Smooth muscle cell (in vitro differentiated cells): ENCODE results near the gene ZNF792. TPM values are rescaled to one million over a fixed set of nuclear protein-coding genes. Genes with fewer than 3 reads are reported as not detected.

Experiments
- DNase-seq: peaks from one replicate; lab custom pipeline; 2025; ENCODE audit not compliant: unreplicated experiment; lab: John Stamatoyannopoulos, UW
- H2AFZ ChIP-seq: fragments of 200-600 bp; sonication (generic); 2 replicates; pipeline ENCODE4 v1.6.0; 2016; ENCODE audit warnings: antibody characterized with exemption, low read depth, mild to moderate bottlenecking
- H3F3A ChIP-seq: fragments of 200-600 bp; sonication (generic); 2 replicates; pipeline ENCODE4 v1.6.0; 2017; ENCODE audit warnings: antibody characterized with exemption, low read depth
- H3K27ac ChIP-seq: fragments of 200-600 bp; sonication (generic); 2 replicates; pipeline ENCODE4 v1.5.1; 2016; ENCODE audit warnings: low read depth, mild to moderate bottlenecking
- H3K27me3 ChIP-seq: fragments of 200-600 bp; sonication (generic); 2 replicates; pipeline ENCODE4 v1.6.1; 2016; ENCODE audit warnings: low read depth, mild to moderate bottlenecking
- H3K36me3 ChIP-seq: fragments of 200-600 bp; sonication (generic); 2 replicates; pipeline ENCODE4 v1.5.1; 2016; ENCODE audit warnings: low read depth
- H3K4me1 ChIP-seq: fragments of 200-600 bp; sonication (generic); 2 replicates; pipeline ENCODE4 v1.5.1; 2016; ENCODE audit warnings: low read depth
- H3K4me2 ChIP-seq: fragments of 200-600 bp; sonication (generic); 2 replicates; pipeline ENCODE4 v1.6.0; 2016; ENCODE audit warnings: mild to moderate bottlenecking
- H3K4me3 ChIP-seq: fragments of 200-600 bp; sonication (generic); 2 replicates; pipeline ENCODE4 v1.5.1; 2016; ENCODE audit warnings: mild to moderate bottlenecking
- H3K79me2 ChIP-seq: fragments of 200-600 bp; sonication (generic); 2 replicates; pipeline ENCODE4 v1.6.0; 2016; ENCODE audit warnings: low read depth, mild to moderate bottlenecking
- H3K9ac ChIP-seq: fragments of 200-600 bp; sonication (generic); 2 replicates; pipeline ENCODE4 v1.6.0; 2016; ENCODE audit warnings: low read depth
- H3K9me3 ChIP-seq: fragments of 200-600 bp; sonication (generic); replicated peaks from 2 replicates; pipeline ENCODE4 v1.5.1; 2016; ENCODE audit warnings: low read depth
- H4K20me1 ChIP-seq: fragments of 200-600 bp; sonication (generic); 2 replicates; pipeline ENCODE4 v1.6.0; 2016; ENCODE audit warnings: low read depth
- WGBS: methylation state at CpG from one replicate; pipeline ENCODE4 v1.1.7; 2016; ENCODE audit warnings: low lambda C conversion rate; 5-methylcytosine and 5-hydroxymethylcytosine counted together
- polyA plus RNA-seq: library from polyadenylated mRNA; unstranded; fragments of >200 nt; fragmentation: Nextera tagmentation; extraction: Ambion mirVana; gene quantifications from 2 replicates; pipeline ENCODE4 v1.2.1, GENCODE V29; 2016
- total RNA-seq: library from RNA; depleted of rRNA; stranded (reverse); fragments of >200 nt; gene quantifications from 2 replicates; pipeline ENCODE4 v1.2.3, GENCODE V29; 2014
- TF ChIP-seq, protein P1 (sequence below): fragments of 200-600 bp; sonication (generic); IDR thresholded peaks from 2 replicates; pipeline ENCODE4 v1.5.1; 2017; ENCODE audit warnings: borderline replicate concordance, mild to moderate bottlenecking, antibody characterized with exemption; ENCODE audit not compliant: insufficient read depth, poor library complexity, severe bottlenecking

ZNF792 gene
- total and polyA plus RNA-seq, 2 experiments from 2014 or later, result 2.8 to 7.1 TPM

DNA sequence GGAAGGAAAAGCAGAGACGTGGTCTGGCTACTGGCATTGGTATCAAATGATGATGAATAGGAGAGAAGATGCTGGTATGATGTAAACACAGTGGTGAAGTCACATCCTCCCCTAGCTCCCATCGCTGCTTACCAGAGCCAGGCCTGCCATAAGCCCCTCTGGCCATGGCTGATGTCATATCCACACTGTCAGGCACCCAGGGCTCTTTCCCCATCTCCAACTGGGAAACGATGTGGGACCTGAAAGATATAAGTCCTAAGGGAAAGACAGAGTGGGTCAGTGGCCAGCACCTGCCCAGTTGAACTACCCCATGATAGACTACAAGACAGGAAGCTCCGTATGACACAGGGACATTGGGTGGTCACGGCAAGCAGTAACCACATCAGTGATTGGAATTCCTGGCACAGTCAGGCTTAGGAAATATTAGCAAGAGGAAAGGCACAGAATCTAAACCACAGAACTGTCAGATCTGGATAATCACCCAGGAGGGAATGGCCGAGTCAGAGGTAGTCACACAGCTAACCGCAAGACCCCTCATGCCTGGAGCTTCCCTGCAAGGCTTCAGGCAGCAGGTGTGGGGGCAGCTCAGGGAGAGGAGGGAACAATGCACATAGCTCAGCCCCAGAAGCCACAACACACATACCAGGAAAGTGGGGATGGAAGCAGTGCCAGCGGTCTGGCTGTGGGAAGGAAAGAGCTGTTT lies 3.8 kb downstream of the ZNF792 start:
- H3K4me1 ChIP-seq, result peaks cover 4% of the 10 kb centered on the region
- WGBS, result 92% methylated on average over 8 of the region's 8 CpGs
- peaks cover 34% of the 10 kb centered on the region for H3K36me3 ChIP-seq
- no peak for DNase-seq
- TF ChIP-seq, protein P1, sequence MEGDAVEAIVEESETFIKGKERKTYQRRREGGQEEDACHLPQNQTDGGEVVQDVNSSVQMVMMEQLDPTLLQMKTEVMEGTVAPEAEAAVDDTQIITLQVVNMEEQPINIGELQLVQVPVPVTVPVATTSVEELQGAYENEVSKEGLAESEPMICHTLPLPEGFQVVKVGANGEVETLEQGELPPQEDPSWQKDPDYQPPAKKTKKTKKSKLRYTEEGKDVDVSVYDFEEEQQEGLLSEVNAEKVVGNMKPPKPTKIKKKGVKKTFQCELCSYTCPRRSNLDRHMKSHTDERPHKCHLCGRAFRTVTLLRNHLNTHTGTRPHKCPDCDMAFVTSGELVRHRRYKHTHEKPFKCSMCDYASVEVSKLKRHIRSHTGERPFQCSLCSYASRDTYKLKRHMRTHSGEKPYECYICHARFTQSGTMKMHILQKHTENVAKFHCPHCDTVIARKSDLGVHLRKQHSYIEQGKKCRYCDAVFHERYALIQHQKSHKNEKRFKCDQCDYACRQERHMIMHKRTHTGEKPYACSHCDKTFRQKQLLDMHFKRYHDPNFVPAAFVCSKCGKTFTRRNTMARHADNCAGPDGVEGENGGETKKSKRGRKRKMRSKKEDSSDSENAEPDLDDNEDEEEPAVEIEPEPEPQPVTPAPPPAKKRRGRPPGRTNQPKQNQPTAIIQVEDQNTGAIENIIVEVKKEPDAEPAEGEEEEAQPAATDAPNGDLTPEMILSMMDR, result no peak
- H3K27ac ChIP-seq, result no peak overlapping the region
- H3F3A ChIP-seq, result no peaks in the 10 kb centered on the region
- no peak overlapping the region for H3K4me2 ChIP-seq
- H3K4me3 ChIP-seq, result no peak overlapping the region
- no peak overlapping the region for H3K9ac ChIP-seq
- no peak overlapping the region for H2AFZ ChIP-seq
- peaks cover 16% of the 10 kb centered on the region for H3K79me2 ChIP-seq
- no peaks in the 10 kb centered on the region for H3K27me3 ChIP-seq
- peaks cover 38% of the 10 kb centered on the region for H3K9me3 ChIP-seq
- peaks cover 4% of the 10 kb centered on the region for H4K20me1 ChIP-seq

DNA sequence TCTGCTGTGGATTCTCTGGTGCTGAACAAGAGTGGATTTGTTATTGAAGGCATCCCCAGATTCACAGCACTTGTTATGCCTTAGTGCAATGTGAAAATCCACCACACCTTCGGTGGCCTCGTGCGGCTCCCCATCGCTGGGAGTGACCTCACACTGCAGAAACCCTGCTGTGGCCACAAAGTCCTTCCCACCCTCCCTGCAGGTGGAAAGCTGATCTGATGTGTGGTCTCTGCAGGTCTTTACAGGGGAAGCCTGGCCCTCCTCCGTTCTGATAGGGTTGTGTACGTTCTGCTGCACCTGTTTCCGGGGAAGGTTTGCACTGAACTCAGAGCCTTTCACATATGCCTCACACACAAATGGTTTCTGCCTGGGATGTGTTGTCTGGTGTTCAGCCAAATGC lies 5.0 kb downstream of the ZNF792 start:
- no peak overlapping the region for H3K4me2 ChIP-seq
- WGBS, result 85% methylated on average over 7 of the region's 7 CpGs
- H3K79me2 ChIP-seq, result peaks cover 16% of the 10 kb centered on the region
- TF ChIP-seq, protein P1, result no peak
- peaks cover 4% of the 10 kb centered on the region for H4K20me1 ChIP-seq
- no peak for DNase-seq
- no peak overlapping the region for H3K9ac ChIP-seq
- no peak overlapping the region for H2AFZ ChIP-seq
- H3K4me3 ChIP-seq, result no peak overlapping the region
- H3K4me1 ChIP-seq, result peaks cover 4% of the 10 kb centered on the region
- no peak overlapping the region for H3K27ac ChIP-seq
- H3K9me3 ChIP-seq, result peaks cover 44% of the 10 kb centered on the region
- no peaks in the 10 kb centered on the region for H3F3A ChIP-seq
- peaks cover 37% of the 10 kb centered on the region for H3K36me3 ChIP-seq
- no peaks in the 10 kb centered on the region for H3K27me3 ChIP-seq

DNA sequence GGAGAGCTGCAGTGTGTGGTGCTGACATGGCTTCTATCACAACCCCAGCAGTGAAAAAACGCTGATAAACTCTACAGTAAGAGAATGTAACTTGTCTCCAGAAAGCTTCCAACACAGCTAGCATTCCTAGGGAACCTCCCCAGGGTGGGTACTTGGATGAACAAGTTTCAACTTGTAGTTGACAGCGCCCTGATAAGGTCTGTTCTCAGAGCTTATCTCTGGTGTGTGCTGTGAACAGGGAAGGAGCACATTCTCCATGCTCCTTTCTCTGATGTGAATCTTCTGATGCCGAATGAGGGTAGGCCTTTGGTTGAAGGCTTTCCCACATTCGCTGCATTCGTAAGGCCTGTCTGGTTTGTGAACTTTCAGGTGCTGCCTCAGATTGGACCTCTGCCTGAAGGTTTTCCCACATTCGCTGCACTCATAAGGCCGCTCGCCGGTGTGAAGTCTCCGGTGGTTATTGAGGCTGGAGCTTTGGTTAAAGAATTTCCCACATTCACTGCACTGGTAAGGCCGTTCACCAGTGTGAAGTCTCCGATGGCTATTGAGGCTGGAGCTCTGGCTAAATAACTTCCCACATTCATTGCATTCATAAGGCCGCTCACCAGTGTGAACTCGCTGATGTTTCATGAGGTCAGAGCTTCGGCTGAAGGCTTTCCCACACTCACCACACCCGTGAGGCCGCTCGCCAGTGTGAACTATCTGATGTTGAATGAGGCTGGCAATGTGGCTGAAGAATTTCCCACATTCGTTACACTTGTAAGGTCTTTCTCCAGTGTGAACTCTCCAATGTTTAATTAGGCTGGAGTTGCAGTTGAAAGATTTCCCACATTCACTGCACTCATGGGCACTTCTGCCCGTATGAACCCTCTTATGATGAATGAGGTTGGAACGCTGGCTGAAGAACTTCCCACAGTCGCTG lies 5.9 kb downstream of the ZNF792 start:
- Histone ChIP-seq H3K9me3 (peaks cover 53% of the 10 kb centered on the region), H3K4me1 (peaks cover 4% of the 10 kb centered on the region), H3K4me3 (no peak overlapping the region), H3K36me3 (peaks cover 46% of the 10 kb centered on the region), H2AFZ (no peak overlapping the region), H3K27me3 (no peaks in the 10 kb centered on the region), H3F3A (no peaks in the 10 kb centered on the region), H3K79me2 (peaks cover 13% of the 10 kb centered on the region), H3K4me2 (no peak overlapping the region), H3K27ac (no peak overlapping the region), H3K9ac (no peak overlapping the region), H4K20me1 (peaks cover 4% of the 10 kb centered on the region)
- no peak for DNase-seq
- TF ChIP-seq, protein P1, result no peak
- 97% methylated on average over 22 of the region's 22 CpGs for WGBS
